Activated CD8-positive, alpha-beta memory T cell treated with anti-CD3 and anti-CD28 coated beads for 36 hours (primary cell): ENCODE results near the gene NOSTRIN. TPM values are rescaled to one million over a fixed set of nuclear protein-coding genes. Genes with fewer than 3 reads are reported as not detected.
"Not testable (repeated sequence)": the region's sequence is repeated elsewhere in the genome, so short reads cannot be mapped to it uniquely, and the experiment has no call there.

Source experiments
- CTCF ChIA-PET: fragments of 350-600 bp; sonication (Branson Sonifier 250); formaldehyde crosslinking; loops from one replicate; lab custom pipeline; 2021; ENCODE audit warnings: antibody characterized with exemption; lab: Charles Lee
- POLR2A ChIA-PET: fragments of 350-600 bp; sonication (Branson Sonifier 250); formaldehyde crosslinking; loops from one replicate; lab custom pipeline; 2021; ENCODE audit warnings: antibody characterized with exemption; lab: Charles Lee
- total RNA-seq, 2 experiments: library from RNA; stranded (reverse); gene quantifications; one replicate each; pipeline ENCODE4 v1.2.3, GENCODE V29; 2021

Gene NOSTRIN
- total RNA-seq, 2 experiments from 2014 or later: not detected

DNA sequence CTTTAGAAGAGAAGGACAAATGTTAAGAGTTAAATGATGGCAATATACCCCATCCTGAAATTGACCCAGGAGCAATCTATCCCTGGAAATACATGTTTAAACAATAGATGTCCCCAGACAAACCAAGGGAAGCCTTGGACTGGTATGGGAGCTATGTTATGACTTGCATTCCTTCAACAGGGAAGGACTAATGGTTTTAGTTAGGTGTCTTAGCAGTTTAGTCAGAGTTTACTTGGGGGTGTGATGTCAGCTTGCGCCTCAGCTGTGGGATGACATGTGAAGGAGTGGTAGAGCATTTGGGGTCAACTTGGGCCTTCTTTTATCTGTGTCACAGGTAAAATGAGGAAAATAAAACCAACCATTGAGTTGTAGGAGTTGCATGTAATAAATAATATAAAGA lies 51.0 kb downstream of the NOSTRIN start:
- POLR2A ChIA-PET: no interaction called here
- CTCF ChIA-PET: no interaction called here

DNA sequence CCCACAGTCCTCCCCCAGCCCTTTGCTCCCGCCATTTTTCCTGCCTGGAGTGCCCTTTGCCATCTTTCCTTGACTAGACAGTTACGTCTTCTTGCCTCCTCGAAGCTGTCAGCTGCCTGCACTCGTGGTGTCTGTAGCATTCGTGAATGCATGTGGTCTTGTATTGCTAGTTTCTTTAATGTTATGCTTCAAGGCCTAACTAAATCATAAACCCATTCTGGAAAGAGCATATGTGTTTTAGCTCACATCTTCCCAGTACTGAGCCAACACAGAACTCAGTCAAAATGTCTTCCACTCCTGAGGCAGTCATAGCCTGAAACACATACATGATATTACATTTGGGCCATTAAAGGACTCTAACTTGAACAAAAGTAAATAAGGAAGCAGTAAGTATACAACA lies 52.2 kb downstream of the NOSTRIN start:
- ChIA-PET POLR2A (no interaction called here), CTCF (no interaction called here)

GRCh38 chr2:168855601-168856000 lies 53.2 kb downstream of the NOSTRIN start:
- CTCF ChIA-PET: no interaction called here
- POLR2A ChIA-PET: no interaction called here

GRCh38 chr2:168858146-168858545 lies 55.7 kb downstream of the NOSTRIN start:
- ChIA-PET POLR2A (no interaction called here), CTCF (no interaction called here)

GRCh38 chr2:168867164-168867563 lies 64.7 kb downstream of the NOSTRIN start:
- POLR2A ChIA-PET, CTCF ChIA-PET: not testable (repeated sequence)

- POLR2A ChIA-PET, CTCF ChIA-PET: not testable (repeated sequence)
Measured at GRCh38 chr2:168870369-168870768, 67.9 kb downstream of the NOSTRIN start.

GRCh38 chr2:168870824-168871223 lies 68.4 kb downstream of the NOSTRIN start:
- POLR2A ChIA-PET, CTCF ChIA-PET: not testable (repeated sequence)

DNA sequence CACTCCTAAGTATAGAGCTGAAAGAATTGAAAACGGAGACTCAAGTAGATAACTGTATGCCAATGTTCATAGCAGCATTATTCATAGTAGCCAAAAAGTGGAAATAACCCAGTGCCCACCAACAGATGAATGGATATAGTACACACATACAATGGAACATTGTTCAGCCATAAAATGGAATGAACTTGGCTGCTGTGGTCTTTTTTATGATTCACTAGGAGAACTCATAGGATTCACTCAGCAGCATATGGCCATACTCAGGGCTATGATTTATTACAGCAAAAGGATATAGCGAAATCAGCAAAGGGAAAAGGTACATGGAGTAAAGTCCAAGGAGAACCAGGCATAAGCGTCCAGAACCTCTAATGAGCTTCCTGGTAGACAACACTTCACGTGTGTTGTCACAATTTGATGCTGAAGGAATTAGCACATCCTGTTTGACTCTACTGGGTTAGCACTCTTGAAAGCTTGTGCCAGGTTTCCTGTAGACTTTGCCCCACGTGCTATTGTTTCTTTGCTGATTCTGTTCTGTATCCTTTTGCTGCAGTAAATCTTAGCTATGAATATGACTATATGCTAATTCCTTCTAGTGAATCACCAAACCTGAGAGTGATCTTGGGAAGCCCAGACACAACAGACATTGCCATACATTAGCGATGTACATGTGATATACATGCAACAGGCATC lies 72.1 kb downstream of the NOSTRIN start:
- POLR2A ChIA-PET: no interaction called here
- CTCF ChIA-PET: no interaction called here

GRCh38 chr2:168882163-168882562 lies 79.7 kb downstream of the NOSTRIN start:
- CTCF ChIA-PET, POLR2A ChIA-PET: not testable (repeated sequence)

DNA sequence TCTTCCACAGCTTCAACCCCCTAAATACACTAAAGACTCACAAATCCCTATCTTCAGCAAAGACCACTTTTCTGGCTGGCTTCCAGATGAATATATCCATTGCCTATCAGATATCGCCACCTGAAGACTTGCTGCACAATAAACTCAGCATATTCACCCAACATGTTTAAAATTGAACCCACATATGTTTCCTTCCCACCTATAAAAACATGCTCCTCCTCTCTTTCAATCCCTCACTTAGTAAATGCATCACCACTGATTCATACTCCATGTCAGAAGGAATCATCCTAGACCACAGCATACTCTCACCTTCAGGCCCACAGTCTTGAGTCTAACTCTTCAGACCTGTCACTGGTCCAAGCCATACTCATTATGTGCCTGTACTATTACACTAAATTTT lies 82.5 kb downstream of the NOSTRIN start:
- POLR2A ChIA-PET: no interaction called here
- CTCF ChIA-PET: interaction anchor here (1.1 kb wide), 1 partner anchor 17 kb away, joined by 4 read pairs; the partner anchor contains the start of gene G6PC2

GRCh38 chr2:168889635-168890005 lies 87.2 kb downstream of the NOSTRIN start:
- ChIA-PET CTCF (interaction anchor here (0.9 kb wide), 1 partner anchor 10 kb away, joined by 3 read pairs; no protein-coding TSS in a partner anchor), POLR2A (no interaction called here)

- POLR2A ChIA-PET: no interaction called here
- CTCF ChIA-PET: interaction anchor here (0.9 kb wide), 1 partner anchor 10 kb away, joined by 3 read pairs; no protein-coding TSS in a partner anchor
Measured at GRCh38 chr2:168890006-168890782, 87.8 kb downstream of the NOSTRIN start, which contains the start of gene SPC25. SPC25 (minus strand) TSS chr2:168890430; CDS start chr2:168889519, 911 bp downstream.

DNA sequence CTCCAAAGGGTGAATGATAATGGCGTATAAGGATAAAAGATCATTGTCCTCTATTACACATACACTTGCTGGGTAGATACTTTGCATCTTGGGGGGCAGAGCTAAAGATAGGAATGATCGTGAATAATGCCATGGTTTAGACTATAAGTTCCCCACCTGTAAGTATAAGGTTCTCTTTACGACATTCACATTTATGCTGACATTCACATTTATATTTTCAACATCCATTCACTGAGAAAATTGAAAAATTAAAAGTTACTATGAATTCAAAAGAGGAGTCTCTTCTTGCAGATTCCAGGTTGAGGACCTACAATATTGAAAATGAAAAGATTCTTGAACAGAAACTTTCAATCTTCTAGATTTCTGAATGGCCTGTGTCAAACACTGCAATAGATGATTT lies 89.9 kb downstream of the NOSTRIN start:
- POLR2A ChIA-PET: no interaction called here
- CTCF ChIA-PET: no interaction called here

DNA sequence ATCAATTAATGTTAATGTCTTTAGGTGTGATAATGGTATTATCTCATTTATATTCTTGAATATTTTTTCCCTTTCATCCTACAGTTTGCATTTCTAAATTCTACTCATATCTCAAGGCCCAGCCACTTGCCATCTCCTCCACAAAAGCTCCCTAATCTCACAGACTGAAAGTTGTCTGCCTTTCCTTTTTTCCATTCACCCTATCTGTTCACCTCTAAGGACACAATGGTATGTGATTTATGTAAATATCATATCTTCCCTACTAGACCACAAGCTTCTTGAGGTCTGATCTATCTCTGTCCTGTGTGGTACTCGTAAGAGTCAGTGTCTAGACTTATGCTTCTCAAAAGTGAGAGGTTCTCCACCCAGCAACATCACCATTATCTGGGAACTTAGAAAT lies 91.7 kb downstream of the NOSTRIN start:
- POLR2A ChIA-PET: no interaction called here

GRCh38 chr2:168894720-168895119 lies 92.3 kb downstream of the NOSTRIN start:
- POLR2A ChIA-PET: no interaction called here
- CTCF ChIA-PET: interaction anchor here (0.5 kb wide), 1 partner anchor 166 kb away, joined by 4 read pairs; no protein-coding TSS in a partner anchor

More for the DNA sequence above, 91.7 kb downstream of the NOSTRIN start:
- CTCF ChIA-PET: no interaction called here

DNA sequence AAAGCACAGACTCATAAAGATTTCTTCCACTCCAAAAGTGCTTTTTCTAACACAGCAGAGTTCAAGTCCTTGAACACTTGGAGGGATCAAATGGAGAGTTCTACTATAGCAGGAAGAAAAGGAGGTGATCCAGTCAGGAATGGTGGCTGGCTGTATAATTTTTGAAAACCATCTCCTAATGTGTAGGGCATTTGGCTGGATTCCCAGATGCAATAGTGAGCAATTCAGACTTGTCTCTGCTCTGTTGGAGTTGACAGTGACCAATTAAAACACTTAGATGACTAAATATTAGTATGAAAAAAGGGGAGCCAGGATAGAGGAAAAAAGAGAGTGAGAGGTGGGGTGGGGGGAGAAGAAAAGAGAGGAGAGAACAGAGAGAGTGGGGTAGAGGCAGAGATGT lies 93.3 kb downstream of the NOSTRIN start:
- ChIA-PET CTCF (no interaction called here), POLR2A (no interaction called here)

- CTCF ChIA-PET: no interaction called here
Measured at GRCh38 chr2:168896783-168897182, 94.3 kb downstream of the NOSTRIN start.

GRCh38 chr2:168897449-168897848 lies 95.0 kb downstream of the NOSTRIN start:
- CTCF ChIA-PET: no interaction called here

More at GRCh38 chr2:168896783-168897182, 94.3 kb downstream of the NOSTRIN start:
- POLR2A ChIA-PET: no interaction called here

GRCh38 chr2:168901003-168901402 lies 98.6 kb downstream of the NOSTRIN start, which contains the start of gene G6PC2:
G6PC2 (plus strand) TSS chr2:168901291; CDS start chr2:168901332, 41 bp downstream.
- POLR2A ChIA-PET: no interaction called here
- CTCF ChIA-PET: interaction anchor here (1.0 kb wide), 1 partner anchor 15 kb away, joined by 4 read pairs; no protein-coding TSS in a partner anchor

More at GRCh38 chr2:168897449-168897848, 95.0 kb downstream of the NOSTRIN start:
- POLR2A ChIA-PET: no interaction called here

GRCh38 chr2:168903888-168904287 lies 101.5 kb downstream of the NOSTRIN start:
- ChIA-PET CTCF (no interaction called here), POLR2A (no interaction called here)
